ENCODE results near the gene STAT6.

STAT6 gene, protein sequence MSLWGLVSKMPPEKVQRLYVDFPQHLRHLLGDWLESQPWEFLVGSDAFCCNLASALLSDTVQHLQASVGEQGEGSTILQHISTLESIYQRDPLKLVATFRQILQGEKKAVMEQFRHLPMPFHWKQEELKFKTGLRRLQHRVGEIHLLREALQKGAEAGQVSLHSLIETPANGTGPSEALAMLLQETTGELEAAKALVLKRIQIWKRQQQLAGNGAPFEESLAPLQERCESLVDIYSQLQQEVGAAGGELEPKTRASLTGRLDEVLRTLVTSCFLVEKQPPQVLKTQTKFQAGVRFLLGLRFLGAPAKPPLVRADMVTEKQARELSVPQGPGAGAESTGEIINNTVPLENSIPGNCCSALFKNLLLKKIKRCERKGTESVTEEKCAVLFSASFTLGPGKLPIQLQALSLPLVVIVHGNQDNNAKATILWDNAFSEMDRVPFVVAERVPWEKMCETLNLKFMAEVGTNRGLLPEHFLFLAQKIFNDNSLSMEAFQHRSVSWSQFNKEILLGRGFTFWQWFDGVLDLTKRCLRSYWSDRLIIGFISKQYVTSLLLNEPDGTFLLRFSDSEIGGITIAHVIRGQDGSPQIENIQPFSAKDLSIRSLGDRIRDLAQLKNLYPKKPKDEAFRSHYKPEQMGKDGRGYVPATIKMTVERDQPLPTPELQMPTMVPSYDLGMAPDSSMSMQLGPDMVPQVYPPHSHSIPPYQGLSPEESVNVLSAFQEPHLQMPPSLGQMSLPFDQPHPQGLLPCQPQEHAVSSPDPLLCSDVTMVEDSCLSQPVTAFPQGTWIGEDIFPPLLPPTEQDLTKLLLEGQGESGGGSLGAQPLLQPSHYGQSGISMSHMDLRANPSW

DNA sequence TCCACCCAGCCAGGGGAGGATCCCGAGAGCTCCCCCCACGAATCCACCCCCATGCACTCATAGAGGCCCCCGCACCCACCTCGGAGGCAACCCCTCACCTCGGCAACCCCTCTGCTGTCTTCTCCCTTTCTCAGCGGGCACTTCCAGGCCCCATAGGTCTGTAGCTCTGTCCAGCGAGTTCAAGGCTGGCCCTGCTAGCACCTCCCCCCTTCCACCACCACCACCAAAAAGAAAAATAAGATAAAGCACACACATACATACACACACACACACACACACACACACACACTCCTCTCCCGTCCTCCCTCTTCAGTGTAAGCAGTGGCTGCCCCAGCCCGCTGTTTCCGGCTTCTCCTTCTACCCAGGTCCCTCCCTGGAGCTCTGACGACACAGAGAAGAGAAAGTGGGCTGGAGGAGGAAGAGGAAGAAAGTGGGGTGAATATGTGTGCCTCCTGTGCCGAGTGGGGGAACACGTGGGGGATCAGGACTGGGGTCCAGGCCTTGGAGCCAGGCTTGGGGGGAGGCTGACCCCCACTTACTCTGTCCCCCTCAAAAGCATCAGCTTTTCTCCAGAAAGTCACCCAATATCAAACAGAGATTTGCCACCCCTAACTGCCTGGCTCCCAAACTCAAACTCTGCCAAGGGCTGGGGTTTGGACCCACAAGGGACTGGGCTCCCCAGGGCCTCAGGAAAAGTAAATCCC, at the start of gene STAT6:
Gene STAT6, minus strand, starts transcription at position 332 of the 704 bp plus-strand sequence. CDS start 3,084 bp downstream, outside the sequence.
- TF ChIP-seq CTCF (IDR thresholded peaks at IDR 0.05; ENCODE audit: low read depth, low read length) = no peak
- DNase-seq (ENCODE audit: extremely low read depth, low read depth) = peak; percentile 63

DNA sequence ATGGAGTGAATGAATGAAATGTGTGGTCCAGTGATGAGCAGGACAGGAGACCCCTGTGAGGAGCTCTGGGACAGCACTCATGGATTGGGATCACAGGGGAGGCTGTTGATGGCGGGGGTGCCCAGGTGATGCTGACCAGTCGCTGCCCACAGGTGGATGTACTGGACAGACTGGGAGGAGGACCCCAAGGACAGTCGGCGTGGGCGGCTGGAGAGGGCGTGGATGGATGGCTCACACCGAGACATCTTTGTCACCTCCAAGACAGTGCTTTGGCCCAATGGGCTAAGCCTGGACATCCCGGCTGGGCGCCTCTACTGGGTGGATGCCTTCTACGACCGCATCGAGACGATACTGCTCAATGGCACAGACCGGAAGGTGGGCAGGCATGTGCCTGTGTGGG, 49.6 kb upstream of the STAT6 start:
- DNase-seq (ENCODE audit: extremely low read depth, low read depth) = no peak
- TF ChIP-seq CTCF (IDR thresholded peaks at IDR 0.05; ENCODE audit: low read depth, low read length) = no peak

DNA sequence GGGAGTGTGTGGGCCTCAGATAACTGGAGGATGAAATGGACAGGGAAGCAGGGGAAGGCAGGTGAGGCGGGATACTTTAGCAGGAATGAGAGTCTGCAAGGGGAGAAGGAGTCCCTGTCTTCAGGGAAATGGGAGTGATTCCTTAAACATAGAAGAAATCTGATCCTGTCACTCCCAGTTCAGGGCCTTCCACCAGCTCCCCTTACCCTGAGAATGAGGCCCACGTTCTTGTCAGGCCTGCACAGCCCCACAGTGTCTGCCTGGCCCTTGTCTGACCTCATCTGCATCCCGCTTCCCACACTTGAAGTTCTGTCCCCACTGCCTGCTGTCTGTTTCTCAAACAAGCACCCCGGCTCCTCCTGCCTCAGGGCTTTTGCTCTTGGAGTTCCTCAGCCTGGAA, 48.9 kb upstream of the STAT6 start:
- no peak for DNase-seq (ENCODE audit: extremely low read depth, low read depth)
- no peak for TF ChIP-seq CTCF (IDR thresholded peaks at IDR 0.05; ENCODE audit: low read depth, low read length)

- no peak for DNase-seq (ENCODE audit: extremely low read depth, low read depth)
- TF ChIP-seq CTCF (IDR thresholded peaks at IDR 0.05; ENCODE audit: low read depth, low read length) = no peak
Measured at GRCh38 chr12:57159311-57159710, 48.1 kb upstream of the STAT6 start.

DNA sequence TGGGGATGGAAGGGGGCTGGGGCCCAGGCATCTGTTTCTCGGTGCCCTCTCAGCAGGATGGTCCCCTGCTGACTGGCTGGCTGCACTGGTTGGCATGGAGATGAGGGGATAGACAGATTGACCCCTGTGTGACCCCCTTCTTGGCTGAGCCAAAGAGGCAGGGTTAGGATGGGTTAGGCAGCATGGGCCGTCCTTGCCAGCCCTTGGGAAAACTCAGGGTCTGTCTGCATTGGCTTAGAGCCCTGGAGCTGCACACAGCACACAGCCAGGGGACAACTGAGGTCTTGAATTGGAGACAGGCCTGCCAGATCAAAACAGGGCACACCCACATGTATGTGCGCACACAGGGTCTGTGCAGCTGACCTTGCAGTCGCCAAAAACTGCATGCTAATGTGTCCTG, 47.5 kb upstream of the STAT6 start:
- DNase-seq (ENCODE audit: extremely low read depth, low read depth) = no peak
- no peak for TF ChIP-seq CTCF (IDR thresholded peaks at IDR 0.05; ENCODE audit: low read depth, low read length)

- DNase-seq (ENCODE audit: extremely low read depth, low read depth) = no peak
- no peak for TF ChIP-seq CTCF (IDR thresholded peaks at IDR 0.05; ENCODE audit: low read depth, low read length)
Measured at GRCh38 chr12:57158186-57158585, 47.0 kb upstream of the STAT6 start.
